GM23338 (cell line): ENCODE data around the gene RNF207.

Experiments used
- EZH2phosphoT487 ChIP-seq: fragments of 200-600 bp; sonication (generic); IDR thresholded peaks from one replicate; pipeline ENCODE4 v1.8.1; 2018; ENCODE audit warnings: antibody characterized with exemption; ENCODE audit not compliant: unreplicated experiment
- POLR2AphosphoS5 ChIP-seq: IDR thresholded peaks from 2 replicates; pipeline ENCODE4 v1.6.1; 2016; ENCODE audit warnings: antibody characterized with exemption, low read depth
- TF ChIP-seq, protein P1 (sequence below), 2 experiments: fragments of 200-600 bp in 1 of 2; sonication (generic) in 1 of 2; conservative IDR thresholded peaks; 2 replicates each; pipeline versions ENCODE4 v1.5.1 to v1.6.1; 2016 to 2017; ENCODE audit warnings: antibody characterized with exemption in 2 of 2, low read depth in 2 of 2, mild to moderate bottlenecking in 2 of 2, moderate library complexity in 1 of 2

DNA sequence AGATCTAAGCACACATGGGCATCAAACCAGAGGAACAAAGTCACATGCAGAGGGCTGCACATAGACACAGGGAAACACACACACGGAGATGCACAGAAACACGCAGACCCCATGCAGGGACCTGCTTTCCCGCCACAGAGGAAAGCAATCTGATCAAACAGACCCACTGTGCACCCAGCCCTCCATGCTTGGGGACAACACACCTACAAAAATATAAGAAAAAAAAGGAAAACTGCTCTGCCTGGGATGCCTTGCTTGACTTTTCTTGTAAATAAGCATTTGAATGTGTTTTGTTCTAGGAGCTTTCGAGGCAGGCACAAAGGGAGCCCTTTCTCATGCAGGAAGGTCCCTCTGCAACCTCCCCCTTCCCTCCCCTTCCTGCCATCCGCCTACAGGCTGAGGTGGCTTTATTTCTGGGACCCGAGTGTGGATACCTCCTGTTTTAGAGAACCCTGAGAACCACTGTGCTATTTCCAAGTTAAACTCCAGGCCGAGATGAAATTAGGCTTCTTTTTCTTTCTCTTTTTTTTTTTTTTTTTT, 33.4 kb downstream of the RNF207 start:
- TF ChIP-seq, protein P1, sequence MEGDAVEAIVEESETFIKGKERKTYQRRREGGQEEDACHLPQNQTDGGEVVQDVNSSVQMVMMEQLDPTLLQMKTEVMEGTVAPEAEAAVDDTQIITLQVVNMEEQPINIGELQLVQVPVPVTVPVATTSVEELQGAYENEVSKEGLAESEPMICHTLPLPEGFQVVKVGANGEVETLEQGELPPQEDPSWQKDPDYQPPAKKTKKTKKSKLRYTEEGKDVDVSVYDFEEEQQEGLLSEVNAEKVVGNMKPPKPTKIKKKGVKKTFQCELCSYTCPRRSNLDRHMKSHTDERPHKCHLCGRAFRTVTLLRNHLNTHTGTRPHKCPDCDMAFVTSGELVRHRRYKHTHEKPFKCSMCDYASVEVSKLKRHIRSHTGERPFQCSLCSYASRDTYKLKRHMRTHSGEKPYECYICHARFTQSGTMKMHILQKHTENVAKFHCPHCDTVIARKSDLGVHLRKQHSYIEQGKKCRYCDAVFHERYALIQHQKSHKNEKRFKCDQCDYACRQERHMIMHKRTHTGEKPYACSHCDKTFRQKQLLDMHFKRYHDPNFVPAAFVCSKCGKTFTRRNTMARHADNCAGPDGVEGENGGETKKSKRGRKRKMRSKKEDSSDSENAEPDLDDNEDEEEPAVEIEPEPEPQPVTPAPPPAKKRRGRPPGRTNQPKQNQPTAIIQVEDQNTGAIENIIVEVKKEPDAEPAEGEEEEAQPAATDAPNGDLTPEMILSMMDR (conservative IDR thresholded peaks at IDR 0.05; ENCODE audit: low read depth in 2 of 2): no peak
- TF ChIP-seq POLR2AphosphoS5 (no peak; the same call in 1 of the 2 replicates), EZH2phosphoT487 (no peak)
